ACC112 (cell line): Measurements from ENCODE around the gene RPS15A.
"Not testable (repeated sequence)": the region's sequence is repeated elsewhere in the genome, so short reads cannot be mapped to it uniquely, and the experiment has no call there.

Experiments
- H2AFZ ChIP-seq: fragments of 200-600 bp; sonication (generic); one replicate; pipeline ENCODE4 v1.6.0; 2017; ENCODE audit warnings: antibody characterized with exemption, low read length; ENCODE audit not compliant: unreplicated experiment
- H3K27ac ChIP-seq: fragments of 200-600 bp; sonication (generic); 2 replicates; pipeline ENCODE4 v1.5.1; 2014; ENCODE audit warnings: low read depth, mild to moderate bottlenecking, antibody characterized with exemption, low read length, moderate library complexity
- H3K27me3 ChIP-seq: fragments of 200-600 bp; sonication (generic); 2 replicates; pipeline ENCODE4 v1.6.1; 2014; ENCODE audit warnings: mild to moderate bottlenecking, antibody characterized with exemption, low read length, moderate library complexity, mixed read lengths; ENCODE audit not compliant: insufficient read depth
- H3K36me3 ChIP-seq: fragments of 200-600 bp; sonication (generic); 2 replicates; pipeline ENCODE4 v1.6.1; 2016; ENCODE audit warnings: mild to moderate bottlenecking, antibody characterized with exemption, low read length, moderate library complexity, mixed read lengths; ENCODE audit not compliant: insufficient read depth
- H3K4me1 ChIP-seq: fragments of 200-600 bp; sonication (generic); one replicate; pipeline ENCODE4 v1.6.1; 2016; ENCODE audit warnings: low read length, mixed read lengths; ENCODE audit not compliant: insufficient read depth, unreplicated experiment, control insufficient read depth
- H3K4me3 ChIP-seq: fragments of 200-600 bp; sonication (generic); 2 replicates; pipeline ENCODE4 v1.5.1; 2014; ENCODE audit warnings: mild to moderate bottlenecking, low read depth, low read length
- H3K79me2 ChIP-seq: fragments of 200-600 bp; sonication (generic); one replicate; pipeline ENCODE4 v1.6.0; 2016; ENCODE audit warnings: low read length; ENCODE audit not compliant: control insufficient read depth, unreplicated experiment, insufficient read depth

The RPS15A gene

DNA sequence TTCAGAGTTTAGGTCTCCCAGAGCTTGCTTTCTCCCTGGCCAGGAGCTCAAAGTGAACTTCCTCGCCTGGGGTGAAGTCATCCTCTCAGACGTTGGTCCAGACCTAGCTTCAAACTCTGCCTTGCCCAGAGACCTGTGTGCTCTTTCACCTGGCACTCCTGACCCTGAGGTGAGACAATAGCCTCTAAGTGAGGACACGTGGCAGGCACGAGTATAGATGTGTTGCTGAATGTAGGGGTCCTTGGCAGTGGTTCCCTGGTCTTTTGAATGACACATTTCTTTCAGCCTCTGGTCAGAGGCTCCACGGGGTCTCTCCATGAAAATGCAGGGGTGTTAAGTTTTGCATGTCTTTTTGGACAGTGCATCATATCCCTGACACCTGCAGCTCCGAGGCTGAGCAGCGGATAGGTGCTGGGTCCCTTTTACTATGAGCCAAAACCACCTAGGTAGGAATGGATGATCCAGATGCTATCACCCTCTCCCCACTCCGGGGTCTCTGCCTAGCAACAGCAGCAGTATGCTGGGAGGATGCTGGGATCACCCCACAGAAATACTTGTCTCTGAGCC lies 9.6 kb downstream of the RPS15A start:
- H3K36me3 ChIP-seq, result peaks cover 24% of the 10 kb centered on the region

DNA sequence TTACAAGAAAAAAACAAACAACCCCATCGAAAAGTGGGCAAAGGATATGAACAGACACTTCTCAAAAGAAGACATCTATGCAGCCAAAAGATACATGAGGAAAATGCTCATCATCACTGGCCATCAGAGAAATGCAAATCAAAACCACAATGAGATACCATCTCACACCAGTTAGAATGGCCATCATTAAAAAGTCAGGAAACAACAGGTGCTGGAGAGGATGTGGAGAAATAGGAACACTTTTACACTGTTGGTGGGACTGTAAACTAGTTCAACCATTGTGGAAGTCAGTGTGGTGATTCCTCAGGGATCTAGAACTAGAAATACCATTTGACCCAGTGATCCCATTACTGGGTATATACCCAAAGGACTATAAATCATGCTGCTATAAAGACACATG lies 12.5 kb downstream of the RPS15A start:
- not testable (repeated sequence) for H3K36me3 ChIP-seq, H3K4me3 ChIP-seq, H3K79me2 ChIP-seq, H3K4me1 ChIP-seq, H3K27ac ChIP-seq, H2AFZ ChIP-seq, H3K27me3 ChIP-seq

More for the DNA sequence above, 9.6 kb downstream of the RPS15A start:
- Histone ChIP-seq H3K79me2 (peaks cover 28% of the 10 kb centered on the region), H3K4me1 (peaks cover 11% of the 10 kb centered on the region)
- not testable (repeated sequence) for H3K27me3 ChIP-seq, H3K27ac ChIP-seq, H3K4me3 ChIP-seq, H2AFZ ChIP-seq

DNA sequence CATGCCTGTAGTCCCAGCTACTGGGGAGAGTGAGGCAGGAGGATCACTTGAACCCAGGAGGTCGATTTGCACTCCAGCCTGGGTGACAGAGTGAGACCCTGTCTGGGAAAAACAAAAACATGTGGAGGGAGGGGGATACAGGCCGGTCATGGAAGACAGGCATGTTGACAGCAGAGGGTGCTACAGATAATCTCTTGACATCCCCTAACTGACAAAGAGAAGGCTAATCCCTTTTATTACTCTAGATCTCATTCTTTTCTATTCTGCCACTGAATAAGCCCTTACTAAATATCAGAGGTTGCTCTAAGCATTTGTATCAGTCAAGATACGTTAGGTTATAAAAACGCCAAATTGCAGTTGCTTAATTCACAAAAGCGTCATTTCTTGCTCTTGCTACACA lies 13.8 kb downstream of the RPS15A start:
- H3K79me2 ChIP-seq, H2AFZ ChIP-seq, H3K36me3 ChIP-seq: not testable (repeated sequence)

DNA sequence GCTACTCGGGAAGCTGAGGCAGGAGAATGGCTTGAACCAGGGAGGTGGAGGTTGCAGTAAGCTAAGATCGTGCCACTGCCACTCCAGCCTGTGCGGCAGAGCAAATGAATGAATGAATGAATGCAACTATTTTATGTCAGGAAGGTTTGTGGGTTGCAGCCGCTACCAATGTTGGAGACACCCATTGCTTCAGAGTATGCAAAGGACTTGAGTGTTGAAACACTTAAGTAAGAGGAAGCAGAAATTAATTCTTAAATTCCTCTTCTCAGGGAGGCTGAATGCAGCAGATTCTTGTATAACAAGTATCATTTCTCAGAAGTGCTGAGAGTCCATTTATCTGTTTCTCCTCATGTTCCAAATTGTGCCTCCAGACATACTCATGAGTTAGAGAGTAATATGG lies 15.5 kb downstream of the RPS15A start:
- not testable (repeated sequence) for H3K4me1 ChIP-seq, H3K36me3 ChIP-seq, H3K79me2 ChIP-seq, H3K27me3 ChIP-seq, H2AFZ ChIP-seq, H3K27ac ChIP-seq, H3K4me3 ChIP-seq

More for the DNA sequence above, 13.8 kb downstream of the RPS15A start:
- H3K4me3 ChIP-seq, H3K27ac ChIP-seq, H3K27me3 ChIP-seq, H3K4me1 ChIP-seq: not testable (repeated sequence)

DNA sequence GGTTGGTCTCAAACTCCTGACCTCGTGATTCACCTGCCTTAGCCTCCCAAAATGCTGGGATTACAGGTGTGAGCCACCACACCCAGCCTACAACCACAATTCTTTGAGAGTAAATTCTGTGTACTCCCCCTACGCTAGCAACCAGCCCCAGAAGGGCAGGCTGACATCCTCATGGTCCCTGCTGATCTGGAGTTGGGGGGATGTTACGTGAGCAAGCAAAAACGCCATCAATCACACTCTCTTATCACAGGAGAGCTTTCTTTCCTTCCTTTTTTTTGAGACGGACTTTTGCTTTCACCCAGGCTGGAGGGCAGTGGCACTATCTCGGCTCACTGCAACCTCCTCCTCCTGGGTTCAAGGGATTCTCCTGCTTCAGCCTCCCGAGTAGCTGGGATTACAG lies 18.0 kb downstream of the RPS15A start:
- H3K4me1 ChIP-seq, H3K79me2 ChIP-seq, H3K36me3 ChIP-seq, H3K4me3 ChIP-seq, H3K27me3 ChIP-seq, H3K27ac ChIP-seq, H2AFZ ChIP-seq: not testable (repeated sequence)

DNA sequence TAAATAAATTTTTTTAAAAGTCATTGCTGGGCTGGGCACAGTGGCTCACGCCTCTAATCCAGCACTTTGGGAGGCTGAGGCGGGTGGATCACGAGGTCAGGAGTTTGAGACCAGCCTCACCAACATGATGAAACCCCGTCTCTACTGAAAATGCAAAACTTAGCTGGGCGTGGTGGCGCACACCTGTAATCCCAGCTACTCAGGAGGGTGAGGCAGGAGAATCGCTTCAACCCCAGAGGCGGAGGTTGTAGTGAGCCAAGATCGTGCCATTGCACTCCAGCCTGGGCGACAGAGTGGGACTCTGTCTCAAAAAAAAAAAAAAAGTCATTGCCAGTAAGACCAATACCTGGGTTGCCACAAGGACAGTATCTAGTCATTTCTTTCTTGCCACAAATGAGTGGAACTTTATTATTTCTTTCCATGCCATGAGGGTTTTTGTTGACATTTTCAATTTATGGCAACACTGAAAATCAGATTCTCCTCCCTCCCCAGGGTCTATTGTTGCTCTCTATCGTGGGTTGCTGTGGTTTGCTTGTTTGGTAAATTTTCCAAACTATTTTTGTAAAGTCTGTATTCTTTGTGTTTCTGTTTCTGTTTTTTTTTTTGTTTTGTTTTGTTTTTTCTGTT lies 19.7 kb downstream of the RPS15A start:
- not testable (repeated sequence) for H3K27ac ChIP-seq, H3K4me3 ChIP-seq, H2AFZ ChIP-seq, H3K36me3 ChIP-seq, H3K27me3 ChIP-seq, H3K79me2 ChIP-seq, H3K4me1 ChIP-seq

DNA sequence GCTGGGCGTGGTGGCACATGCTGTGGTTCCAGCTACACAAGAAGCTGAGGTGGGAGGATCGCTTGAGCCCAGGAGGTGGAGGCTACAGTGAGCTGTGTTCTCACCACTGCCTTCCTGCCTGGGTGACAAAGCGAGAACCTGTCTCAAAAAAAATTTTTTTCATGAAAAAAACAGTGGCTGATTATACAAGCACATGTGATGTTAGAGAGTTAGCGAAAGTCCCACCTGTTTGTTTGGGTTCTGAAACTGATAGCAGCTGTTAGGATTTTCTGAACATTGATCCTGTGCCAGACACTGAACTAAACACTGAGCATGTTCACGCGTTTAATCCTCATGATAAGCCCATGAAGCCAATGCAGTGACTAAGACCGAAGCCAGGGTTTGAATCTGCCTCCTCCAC lies 22.9 kb downstream of the RPS15A start:
- H3K36me3 ChIP-seq, H2AFZ ChIP-seq, H3K27me3 ChIP-seq, H3K79me2 ChIP-seq, H3K4me1 ChIP-seq, H3K4me3 ChIP-seq, H3K27ac ChIP-seq: not testable (repeated sequence)

DNA sequence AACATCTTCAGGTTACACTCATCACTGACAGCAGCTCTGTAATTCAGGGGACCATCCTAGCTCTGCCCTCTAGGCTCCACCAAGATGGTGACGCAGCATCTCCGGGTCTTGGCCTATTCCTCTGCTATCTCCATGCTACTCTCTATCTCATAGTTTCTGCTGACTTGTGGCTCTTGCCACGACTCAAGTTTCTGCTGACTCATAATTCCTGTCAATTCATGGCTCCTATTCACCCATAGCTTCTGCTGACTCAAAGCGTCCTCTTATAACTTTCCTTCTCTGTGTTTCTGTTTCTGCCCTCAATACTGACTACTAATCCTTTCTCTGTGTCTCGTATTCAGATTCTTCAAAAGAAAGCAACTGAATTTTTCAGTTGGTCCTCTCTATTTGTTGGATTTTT lies 27.4 kb downstream of the RPS15A start:
- not testable (repeated sequence) for H3K27me3 ChIP-seq, H3K4me3 ChIP-seq
- H3K27ac ChIP-seq, result peak overlapping the region; percentile 26; the same call in 1 of the 2 replicates

DNA sequence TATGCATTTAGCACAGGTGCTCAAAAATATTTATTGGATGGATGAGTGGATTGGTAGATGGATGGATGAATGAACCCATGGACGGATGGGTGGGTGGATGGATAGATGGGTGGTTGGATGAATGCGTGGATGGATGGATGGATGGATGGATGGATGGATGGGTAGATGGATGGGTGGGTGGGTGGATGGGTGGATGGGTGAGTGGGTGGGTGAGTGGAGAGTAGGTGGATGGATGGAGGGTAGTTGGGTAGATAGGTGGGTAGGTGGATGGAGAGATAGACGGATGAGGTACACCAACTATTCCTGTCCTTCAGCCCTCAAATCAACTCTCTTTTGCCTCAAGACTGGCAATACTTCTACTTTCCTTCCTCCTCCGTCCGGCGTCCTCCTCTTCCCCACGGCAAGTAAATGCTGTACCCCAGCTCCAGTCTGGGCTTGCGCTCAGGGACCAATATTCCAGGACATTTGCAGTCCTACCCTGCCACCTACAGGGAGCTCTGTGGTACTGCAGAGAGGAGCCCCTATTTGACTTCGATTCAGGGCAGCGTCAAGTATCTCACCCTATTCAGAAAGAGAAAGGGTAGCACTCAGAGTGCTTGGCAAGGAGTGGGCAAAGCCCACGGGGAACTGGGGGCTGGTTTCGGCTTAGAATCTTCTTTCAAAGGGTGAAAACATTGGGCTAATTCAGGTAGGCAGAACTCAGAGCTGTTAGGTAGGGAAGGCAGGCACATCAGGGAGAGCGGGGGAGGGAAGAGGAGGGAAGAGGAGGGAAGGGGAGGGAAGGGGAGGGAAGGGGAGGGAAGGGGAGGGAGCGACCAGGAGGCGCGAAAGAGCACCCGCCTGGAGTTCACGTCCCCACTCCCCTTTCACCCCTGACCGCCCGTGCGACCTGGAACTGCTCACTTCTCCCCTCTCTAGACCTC lies 30.3 kb downstream of the RPS15A start:
- not testable (repeated sequence) for H3K27ac ChIP-seq, H2AFZ ChIP-seq, H3K79me2 ChIP-seq, H3K36me3 ChIP-seq, H3K27me3 ChIP-seq, H3K4me3 ChIP-seq, H3K4me1 ChIP-seq

More for the DNA sequence above, 27.4 kb downstream of the RPS15A start:
- not testable (repeated sequence) for H2AFZ ChIP-seq, H3K4me1 ChIP-seq, H3K36me3 ChIP-seq, H3K79me2 ChIP-seq

DNA sequence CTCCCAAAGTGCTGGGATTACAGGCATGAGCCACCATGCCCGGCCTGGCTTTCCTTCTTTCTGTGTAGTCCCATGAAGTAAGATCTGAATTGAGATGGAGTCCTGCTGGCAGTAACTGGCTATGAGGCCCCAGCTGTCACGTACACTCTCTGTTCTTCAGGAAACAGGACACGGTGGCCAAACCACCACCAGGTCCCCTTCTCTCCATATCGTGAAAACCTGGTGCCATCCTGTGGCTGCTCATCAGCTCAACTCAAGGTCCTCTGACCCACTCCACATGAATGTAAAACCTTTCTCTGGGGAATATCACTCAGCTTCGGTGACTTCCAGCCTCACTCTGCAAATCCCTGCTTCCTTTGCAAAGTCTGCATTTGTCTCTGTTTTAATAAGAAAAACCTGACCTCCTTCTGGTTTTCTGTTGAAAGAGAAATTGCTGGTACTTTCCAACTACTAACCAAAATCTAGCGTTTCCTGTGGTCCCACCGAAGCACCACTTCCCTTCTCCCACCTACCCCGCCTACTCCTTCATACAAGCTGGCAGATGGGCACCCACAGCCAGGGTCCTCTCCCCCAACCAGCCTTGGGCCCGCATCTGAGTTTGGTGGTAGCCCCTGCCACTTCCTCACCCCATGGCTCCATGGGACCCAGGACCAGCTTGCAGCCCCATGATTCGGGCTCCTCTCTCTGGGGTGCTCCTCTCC lies 32.0 kb downstream of the RPS15A start:
- H3K4me3 ChIP-seq, H3K4me1 ChIP-seq, H3K27ac ChIP-seq, H2AFZ ChIP-seq, H3K79me2 ChIP-seq, H3K36me3 ChIP-seq, H3K27me3 ChIP-seq: not testable (repeated sequence)
